ENCODE data around the gene STRN4. TPM values are rescaled to one million over a fixed set of nuclear protein-coding genes. Genes with fewer than 3 reads are reported as not detected.

STRN4 gene
- total and polyA plus RNA-seq, 2 donors (not counting 1 experiment from before 2014, with no cell fraction given) = 33.7 to 56.0 TPM

DNA sequence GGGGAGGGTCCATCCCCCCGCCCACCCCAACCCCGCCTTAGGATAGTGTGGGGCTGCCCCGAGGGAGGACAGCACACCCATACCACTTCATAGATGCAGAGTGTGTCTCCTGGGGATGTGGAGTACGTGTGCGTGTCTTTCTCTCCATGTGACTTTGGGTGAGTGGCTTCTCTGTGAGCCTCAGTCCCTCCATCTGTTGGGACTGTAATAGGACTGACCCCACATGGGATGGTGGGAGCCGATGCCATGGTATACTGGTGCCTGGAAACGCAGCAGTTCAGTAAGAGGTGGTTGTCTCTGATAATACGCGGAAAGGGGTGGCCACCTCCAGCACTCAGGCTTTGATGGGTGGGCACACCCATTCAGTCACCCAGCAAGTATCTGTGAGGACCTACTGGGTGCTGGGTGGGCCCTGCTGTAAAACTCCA, 28.5 kb downstream of the STRN4 start:
- peak overlapping the region; percentile 95 for H3K4me2 ChIP-seq (ENCODE audit: extremely low read depth, insufficient read depth, low read length)
- DNase-seq (ENCODE audit: low read depth in 2 of 2) = no peak
- no peaks in the 10 kb centered on the region for H3K27me3 ChIP-seq (ENCODE audit: control insufficient read depth, insufficient read depth, low read length)
- no peak overlapping the region for H2AFZ ChIP-seq (ENCODE audit: low read length)
- no peak overlapping the region for H3K27ac ChIP-seq (ENCODE audit: insufficient read depth, low read length)
- H3K36me3 ChIP-seq (ENCODE audit: control insufficient read depth, insufficient read depth, low read length) = peaks cover 19% of the 10 kb centered on the region
- H4K20me1 ChIP-seq (ENCODE audit: control insufficient read depth, extremely low read depth, insufficient read depth, low read length) = no peaks in the 10 kb centered on the region
- H3K79me2 ChIP-seq (ENCODE audit: control insufficient read depth, insufficient read depth, low read length) = peaks cover 17% of the 10 kb centered on the region
- no peak overlapping the region for H3K9ac ChIP-seq (ENCODE audit: insufficient read depth, low read length)
- H3K4me1 ChIP-seq (ENCODE audit: control insufficient read depth, extremely low read depth, insufficient read depth, low read length) = peaks cover 2% of the 10 kb centered on the region
- peak overlapping the region in 3 of 4 experiments; percentile 73 to 78 (median 75) for H3K4me3 ChIP-seq (replicated peaks in 1 of 4; ENCODE audit: control extremely low read depth in 1 of 4, insufficient read depth in 1 of 4, low read depth in 3 of 4, low read length in 4 of 4)
- TF ChIP-seq EZH2 (IDR thresholded peaks at IDR 0.05; ENCODE audit: low read length, missing control alignments) = no peak
- TF ChIP-seq, protein P1, sequence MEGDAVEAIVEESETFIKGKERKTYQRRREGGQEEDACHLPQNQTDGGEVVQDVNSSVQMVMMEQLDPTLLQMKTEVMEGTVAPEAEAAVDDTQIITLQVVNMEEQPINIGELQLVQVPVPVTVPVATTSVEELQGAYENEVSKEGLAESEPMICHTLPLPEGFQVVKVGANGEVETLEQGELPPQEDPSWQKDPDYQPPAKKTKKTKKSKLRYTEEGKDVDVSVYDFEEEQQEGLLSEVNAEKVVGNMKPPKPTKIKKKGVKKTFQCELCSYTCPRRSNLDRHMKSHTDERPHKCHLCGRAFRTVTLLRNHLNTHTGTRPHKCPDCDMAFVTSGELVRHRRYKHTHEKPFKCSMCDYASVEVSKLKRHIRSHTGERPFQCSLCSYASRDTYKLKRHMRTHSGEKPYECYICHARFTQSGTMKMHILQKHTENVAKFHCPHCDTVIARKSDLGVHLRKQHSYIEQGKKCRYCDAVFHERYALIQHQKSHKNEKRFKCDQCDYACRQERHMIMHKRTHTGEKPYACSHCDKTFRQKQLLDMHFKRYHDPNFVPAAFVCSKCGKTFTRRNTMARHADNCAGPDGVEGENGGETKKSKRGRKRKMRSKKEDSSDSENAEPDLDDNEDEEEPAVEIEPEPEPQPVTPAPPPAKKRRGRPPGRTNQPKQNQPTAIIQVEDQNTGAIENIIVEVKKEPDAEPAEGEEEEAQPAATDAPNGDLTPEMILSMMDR (conservative IDR thresholded peaks at IDR 0.05 in 1 of 2, IDR thresholded peaks at IDR 0.05 in 1 of 2; ENCODE audit: low read depth in 1 of 2, low read length in 2 of 2) = no peak
- H3K9me3 ChIP-seq (ENCODE audit: control insufficient read depth, insufficient read depth, low read depth, low read length) = no peaks in the 10 kb centered on the region

DNA sequence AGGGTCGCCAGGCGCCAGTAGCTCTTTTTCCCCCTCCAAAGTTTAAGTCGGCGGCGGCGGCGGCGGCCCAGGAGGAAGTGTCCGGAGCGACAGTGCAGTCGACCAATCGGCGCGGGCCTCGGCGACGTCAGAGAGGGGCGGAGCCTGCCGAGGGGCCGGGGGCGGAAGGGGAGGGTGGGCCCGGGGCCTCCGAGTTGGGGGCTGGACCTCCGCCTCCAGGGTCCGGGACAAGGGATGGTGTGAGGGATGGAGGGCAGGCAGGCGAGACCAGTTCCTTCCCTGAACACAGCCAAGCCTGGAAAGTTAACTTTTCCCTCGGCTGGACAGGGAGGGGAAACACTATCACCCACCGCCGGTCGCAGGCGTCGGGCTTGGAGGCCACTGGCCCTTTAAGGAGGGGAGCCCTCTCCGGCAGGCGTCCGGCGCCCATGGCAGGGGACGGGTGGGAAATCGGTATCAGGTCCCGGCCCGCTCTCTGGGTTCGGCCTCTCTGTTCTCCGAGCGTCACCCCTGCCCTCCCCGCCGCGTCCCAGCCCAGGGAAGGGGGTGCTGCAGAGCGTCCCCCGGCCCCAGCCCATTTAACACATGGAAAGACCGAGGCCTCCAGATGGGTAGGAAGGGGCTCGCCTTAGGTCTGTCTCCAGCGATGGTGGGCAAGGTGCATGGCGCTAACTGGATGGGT, 29.1 kb downstream of the STRN4 start, which contains the start of gene PRKD2:
PRKD2 (minus strand) TSS at position 81 of the 682 bp plus-strand sequence. CDS start 744 bp downstream, outside the sequence.
- peak within 1 kb of the TSS; percentile 95 for H3K4me2 ChIP-seq (ENCODE audit: extremely low read depth, insufficient read depth, low read length)
- peak within 1 kb of the TSS; percentile 75 to 89 (median 76) for H3K4me3 ChIP-seq (replicated peaks in 1 of 4; ENCODE audit: control extremely low read depth in 1 of 4, insufficient read depth in 1 of 4, low read depth in 3 of 4, low read length in 4 of 4)
- peak within 1 kb of the TSS; percentile 88 for H3K27ac ChIP-seq (ENCODE audit: insufficient read depth, low read length)
- H2AFZ ChIP-seq (ENCODE audit: low read length) = peak within 1 kb of the TSS; percentile 83
- H4K20me1 ChIP-seq (ENCODE audit: control insufficient read depth, extremely low read depth, insufficient read depth, low read length) = no peaks in the 10 kb centered on the region
- peaks cover 2% of the 10 kb centered on the region for H3K4me1 ChIP-seq (ENCODE audit: control insufficient read depth, extremely low read depth, insufficient read depth, low read length)
- peak within 1 kb of the TSS; percentile 84 for H3K9ac ChIP-seq (ENCODE audit: insufficient read depth, low read length)
- TF ChIP-seq, protein P1 (conservative IDR thresholded peaks at IDR 0.05 in 1 of 2, IDR thresholded peaks at IDR 0.05 in 1 of 2; ENCODE audit: low read depth in 1 of 2, low read length in 2 of 2) = no peak
- no peak for TF ChIP-seq EZH2 (IDR thresholded peaks at IDR 0.05; ENCODE audit: low read length, missing control alignments)
- H3K79me2 ChIP-seq (ENCODE audit: control insufficient read depth, insufficient read depth, low read length) = peaks cover 17% of the 10 kb centered on the region
- no peaks in the 10 kb centered on the region for H3K27me3 ChIP-seq (ENCODE audit: control insufficient read depth, insufficient read depth, low read length)
- peaks cover 16% of the 10 kb centered on the region for H3K36me3 ChIP-seq (ENCODE audit: control insufficient read depth, insufficient read depth, low read length)
- H3K9me3 ChIP-seq (ENCODE audit: control insufficient read depth, insufficient read depth, low read depth, low read length) = no peaks in the 10 kb centered on the region
- peak; percentile 79 to 82 for DNase-seq (ENCODE audit: low read depth in 2 of 2)

DNA sequence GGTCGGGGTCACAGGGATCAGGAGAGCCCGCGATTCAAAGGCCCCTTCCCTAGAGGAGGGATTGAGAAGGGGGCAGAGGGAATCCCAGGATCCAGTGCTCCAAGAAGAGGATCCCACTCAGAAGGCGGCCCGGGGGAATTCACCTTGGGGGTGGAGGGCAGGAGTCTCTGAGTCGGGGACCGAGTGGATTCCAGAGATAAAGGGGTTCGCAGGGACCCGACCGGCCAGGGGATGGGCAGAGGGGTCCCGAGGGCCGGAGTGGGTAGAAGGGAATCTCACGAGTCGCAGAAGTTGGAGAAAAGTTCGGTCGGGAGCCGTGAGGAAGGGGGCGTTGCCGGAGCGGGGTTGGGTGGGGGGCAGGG, 29.6 kb downstream of the STRN4 start:
- H3K27me3 ChIP-seq (ENCODE audit: control insufficient read depth, insufficient read depth, low read length) = no peaks in the 10 kb centered on the region
- no peaks in the 10 kb centered on the region for H4K20me1 ChIP-seq (ENCODE audit: control insufficient read depth, extremely low read depth, insufficient read depth, low read length)
- no peak for TF ChIP-seq EZH2 (IDR thresholded peaks at IDR 0.05; ENCODE audit: low read length, missing control alignments)
- TF ChIP-seq, protein P1 (conservative IDR thresholded peaks at IDR 0.05 in 1 of 2, IDR thresholded peaks at IDR 0.05 in 1 of 2; ENCODE audit: low read depth in 1 of 2, low read length in 2 of 2) = no peak
- no peak for DNase-seq (ENCODE audit: low read depth in 2 of 2)
- peaks cover 13% of the 10 kb centered on the region for H3K36me3 ChIP-seq (ENCODE audit: control insufficient read depth, insufficient read depth, low read length)
- peak overlapping the region; percentile 95 for H3K4me2 ChIP-seq (ENCODE audit: extremely low read depth, insufficient read depth, low read length)
- H3K4me3 ChIP-seq (replicated peaks in 1 of 4; ENCODE audit: control extremely low read depth in 1 of 4, insufficient read depth in 1 of 4, low read depth in 3 of 4, low read length in 4 of 4) = peak overlapping the region; percentile 61 to 89 (median 76)
- peak overlapping the region; percentile 67 for H3K9ac ChIP-seq (ENCODE audit: insufficient read depth, low read length)
- peak overlapping the region; percentile 78 for H3K27ac ChIP-seq (ENCODE audit: insufficient read depth, low read length)
- H3K4me1 ChIP-seq (ENCODE audit: control insufficient read depth, extremely low read depth, insufficient read depth, low read length) = peaks cover 2% of the 10 kb centered on the region
- H3K9me3 ChIP-seq (ENCODE audit: control insufficient read depth, insufficient read depth, low read depth, low read length) = no peaks in the 10 kb centered on the region
- H3K79me2 ChIP-seq (ENCODE audit: control insufficient read depth, insufficient read depth, low read length) = peaks cover 17% of the 10 kb centered on the region
- H2AFZ ChIP-seq (ENCODE audit: low read length) = no peak overlapping the region

All from fibroblast of lung (primary cell).